KMS-11 (cell line): ENCODE data around the gene CDC42.
"Not testable (repeated sequence)": the region's sequence is repeated elsewhere in the genome, so short reads cannot be mapped to it uniquely, and the experiment has no call there.

Experiments
- H2AFZ ChIP-seq: fragments of 200-600 bp; sonication (generic); 2 replicates; pipeline ENCODE4 v1.6.1; 2016; ENCODE audit warnings: antibody characterized with exemption, mixed run types, low read depth
- H3K27ac ChIP-seq: fragments of 200-600 bp; sonication (generic); 2 replicates; pipeline ENCODE4 v1.6.1; 2016; ENCODE audit warnings: mild to moderate bottlenecking, mixed run types
- H3K27me3 ChIP-seq: fragments of 200-600 bp; sonication (generic); 2 replicates; pipeline ENCODE4 v1.6.1; 2017; ENCODE audit warnings: mild to moderate bottlenecking, low read depth, mixed run types, moderate library complexity; ENCODE audit not compliant: insufficient read depth
- H3K36me3 ChIP-seq: fragments of 200-600 bp; sonication (generic); 2 replicates; pipeline ENCODE4 v1.6.1; 2017; ENCODE audit warnings: mild to moderate bottlenecking, mixed run types; ENCODE audit not compliant: insufficient read depth
- H3K4me1 ChIP-seq: fragments of 200-600 bp; sonication (generic); 2 replicates; pipeline ENCODE4 v1.6.1; 2016; ENCODE audit warnings: mild to moderate bottlenecking, low read depth, mixed run types; ENCODE audit not compliant: poor library complexity, severe bottlenecking
- H3K4me2 ChIP-seq: fragments of 200-600 bp; sonication (generic); 2 replicates; pipeline ENCODE4 v1.7.0; 2016; ENCODE audit warnings: mild to moderate bottlenecking, mixed run types
- H3K4me3 ChIP-seq: fragments of 200-600 bp; sonication (generic); IDR thresholded peaks from 2 replicates; pipeline ENCODE4 v1.6.1; 2017; ENCODE audit warnings: low read depth, low read length, mixed read lengths; ENCODE audit not compliant: insufficient read depth
- H3K79me2 ChIP-seq: fragments of 200-600 bp; sonication (generic); 2 replicates; pipeline ENCODE4 v1.6.1; 2016; ENCODE audit warnings: low read depth, mixed run types; ENCODE audit not compliant: insufficient read depth
- H3K9ac ChIP-seq: fragments of 200-600 bp; sonication (generic); 2 replicates; pipeline ENCODE4 v1.6.1; 2016; ENCODE audit warnings: mild to moderate bottlenecking, mixed run types
- H4K20me1 ChIP-seq: fragments of 200-600 bp; sonication (generic); 2 replicates; pipeline ENCODE4 v1.6.1; 2016; ENCODE audit warnings: mild to moderate bottlenecking, mixed run types; ENCODE audit not compliant: insufficient read depth
- CTCF ChIP-seq: fragments of 200-600 bp; sonication (generic); conservative IDR thresholded peaks from 2 replicates; pipeline ENCODE4 v1.6.1; 2017; ENCODE audit warnings: low read depth, mild to moderate bottlenecking, antibody characterized with exemption, low read length, moderate library complexity, mixed read lengths

CDC42 gene

GRCh38 chr1:22089787-22090186, 37.3 kb downstream of the CDC42 start:
- H4K20me1 ChIP-seq = peaks cover 27% of the 10 kb centered on the region; the same call in 1 of the 2 replicates
- H3K9ac ChIP-seq = no peak overlapping the region
- no peak for TF ChIP-seq CTCF
- no peak overlapping the region for H3K4me2 ChIP-seq
- H3K27ac ChIP-seq = no peak overlapping the region
- no peaks in the 10 kb centered on the region for H3K27me3 ChIP-seq
- peaks cover 27% of the 10 kb centered on the region for H3K4me1 ChIP-seq
- H3K4me3 ChIP-seq = no peak overlapping the region
- peaks cover 12% of the 10 kb centered on the region; the same call in 1 of the 2 replicates for H3K36me3 ChIP-seq
- H3K79me2 ChIP-seq = peaks cover 58% of the 10 kb centered on the region
- H2AFZ ChIP-seq = no peak overlapping the region

- Histone ChIP-seq H3K27me3 (no peaks in the 10 kb centered on the region), H3K9ac (no peak overlapping the region), H3K4me1 (peaks cover 27% of the 10 kb centered on the region), H2AFZ (no peak overlapping the region), H3K27ac (no peak overlapping the region), H3K4me3 (no peak overlapping the region), H3K79me2 (peaks cover 48% of the 10 kb centered on the region), H3K4me2 (no peak overlapping the region), H3K36me3 (peaks cover 11% of the 10 kb centered on the region; the same call in 1 of the 2 replicates), H4K20me1 (peaks cover 27% of the 10 kb centered on the region; the same call in 1 of the 2 replicates)
- no peak for TF ChIP-seq CTCF
Measured at GRCh38 chr1:22090867-22091266, 38.4 kb downstream of the CDC42 start.

- H3K9ac ChIP-seq, H3K36me3 ChIP-seq, H3K4me3 ChIP-seq, H2AFZ ChIP-seq, H3K4me2 ChIP-seq, H3K27ac ChIP-seq, H3K27me3 ChIP-seq: not testable (repeated sequence)
- peaks cover 27% of the 10 kb centered on the region; the same call in 1 of the 2 replicates for H4K20me1 ChIP-seq
- H3K4me1 ChIP-seq = peaks cover 27% of the 10 kb centered on the region
- H3K79me2 ChIP-seq = peaks cover 37% of the 10 kb centered on the region
Measured at GRCh38 chr1:22092026-22092768, 39.7 kb downstream of the CDC42 start.

- H3K36me3 ChIP-seq = peaks cover 5% of the 10 kb centered on the region; the same call in 1 of the 2 replicates
- no peaks in the 10 kb centered on the region for H3K27me3 ChIP-seq
- no peak overlapping the region for H3K9ac ChIP-seq
- H4K20me1 ChIP-seq = peaks cover 19% of the 10 kb centered on the region; the same call in 1 of the 2 replicates
- H3K27ac ChIP-seq = no peak overlapping the region
- no peak overlapping the region for H3K4me2 ChIP-seq
- peaks cover 16% of the 10 kb centered on the region for H3K4me1 ChIP-seq
- TF ChIP-seq CTCF = no peak
- no peak overlapping the region for H3K4me3 ChIP-seq
- H3K79me2 ChIP-seq = peaks cover 24% of the 10 kb centered on the region
- no peak overlapping the region for H2AFZ ChIP-seq
Measured at GRCh38 chr1:22093513-22093912, 41.0 kb downstream of the CDC42 start.

GRCh38 chr1:22096036-22096435, 43.5 kb downstream of the CDC42 start:
- Histone ChIP-seq H3K36me3 (peaks cover 5% of the 10 kb centered on the region; the same call in 1 of the 2 replicates), H2AFZ (no peak overlapping the region), H3K27me3 (no peaks in the 10 kb centered on the region), H4K20me1 (0 out of 2 replicates have a peak, but pooled peaks cover 3% of the 10 kb centered on the region), H3K4me2 (no peak overlapping the region), H3K9ac (no peak overlapping the region), H3K79me2 (peaks cover 3% of the 10 kb centered on the region; the same call in 1 of the 2 replicates), H3K4me1 (peaks cover 21% of the 10 kb centered on the region), H3K4me3 (no peak overlapping the region), H3K27ac (no peak overlapping the region)
- TF ChIP-seq CTCF = no peak
